Measurements from ENCODE around the gene HOXA5.
A peak's percentile ranks its signal among the peaks of the same experiment; 100 is the strongest.

Gene HOXA5

GRCh38 chr7:27124902-27125689 is 18.4 kb downstream of the HOXA5 start:
- TF ChIP-seq, protein P1, sequence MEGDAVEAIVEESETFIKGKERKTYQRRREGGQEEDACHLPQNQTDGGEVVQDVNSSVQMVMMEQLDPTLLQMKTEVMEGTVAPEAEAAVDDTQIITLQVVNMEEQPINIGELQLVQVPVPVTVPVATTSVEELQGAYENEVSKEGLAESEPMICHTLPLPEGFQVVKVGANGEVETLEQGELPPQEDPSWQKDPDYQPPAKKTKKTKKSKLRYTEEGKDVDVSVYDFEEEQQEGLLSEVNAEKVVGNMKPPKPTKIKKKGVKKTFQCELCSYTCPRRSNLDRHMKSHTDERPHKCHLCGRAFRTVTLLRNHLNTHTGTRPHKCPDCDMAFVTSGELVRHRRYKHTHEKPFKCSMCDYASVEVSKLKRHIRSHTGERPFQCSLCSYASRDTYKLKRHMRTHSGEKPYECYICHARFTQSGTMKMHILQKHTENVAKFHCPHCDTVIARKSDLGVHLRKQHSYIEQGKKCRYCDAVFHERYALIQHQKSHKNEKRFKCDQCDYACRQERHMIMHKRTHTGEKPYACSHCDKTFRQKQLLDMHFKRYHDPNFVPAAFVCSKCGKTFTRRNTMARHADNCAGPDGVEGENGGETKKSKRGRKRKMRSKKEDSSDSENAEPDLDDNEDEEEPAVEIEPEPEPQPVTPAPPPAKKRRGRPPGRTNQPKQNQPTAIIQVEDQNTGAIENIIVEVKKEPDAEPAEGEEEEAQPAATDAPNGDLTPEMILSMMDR (IDR thresholded peaks at IDR 0.05; ENCODE audit: low read depth, low read length), result no peak
- no peak overlapping the region for H3K4me3 ChIP-seq (ENCODE audit: low read depth, low read length)

- TF ChIP-seq, protein P1 (IDR thresholded peaks at IDR 0.05; ENCODE audit: low read depth, low read length), result no peak
- H3K4me3 ChIP-seq (ENCODE audit: low read depth, low read length), result peak overlapping the region; percentile 46
Observed at GRCh38 chr7:27124096-27124901, 19.2 kb downstream of the HOXA5 start.

GRCh38 chr7:27123477-27124053 is 19.9 kb downstream of the HOXA5 start:
- peak overlapping the region; percentile 46 for H3K4me3 ChIP-seq (ENCODE audit: low read depth, low read length)
- TF ChIP-seq, protein P1 (IDR thresholded peaks at IDR 0.05; ENCODE audit: low read depth, low read length), result no peak

GRCh38 chr7:27123007-27123476 is 20.4 kb downstream of the HOXA5 start:
- H3K4me3 ChIP-seq (ENCODE audit: low read depth, low read length), result peak overlapping the region; percentile 46
- TF ChIP-seq, protein P1 (IDR thresholded peaks at IDR 0.05; ENCODE audit: low read depth, low read length), result no peak

DNA sequence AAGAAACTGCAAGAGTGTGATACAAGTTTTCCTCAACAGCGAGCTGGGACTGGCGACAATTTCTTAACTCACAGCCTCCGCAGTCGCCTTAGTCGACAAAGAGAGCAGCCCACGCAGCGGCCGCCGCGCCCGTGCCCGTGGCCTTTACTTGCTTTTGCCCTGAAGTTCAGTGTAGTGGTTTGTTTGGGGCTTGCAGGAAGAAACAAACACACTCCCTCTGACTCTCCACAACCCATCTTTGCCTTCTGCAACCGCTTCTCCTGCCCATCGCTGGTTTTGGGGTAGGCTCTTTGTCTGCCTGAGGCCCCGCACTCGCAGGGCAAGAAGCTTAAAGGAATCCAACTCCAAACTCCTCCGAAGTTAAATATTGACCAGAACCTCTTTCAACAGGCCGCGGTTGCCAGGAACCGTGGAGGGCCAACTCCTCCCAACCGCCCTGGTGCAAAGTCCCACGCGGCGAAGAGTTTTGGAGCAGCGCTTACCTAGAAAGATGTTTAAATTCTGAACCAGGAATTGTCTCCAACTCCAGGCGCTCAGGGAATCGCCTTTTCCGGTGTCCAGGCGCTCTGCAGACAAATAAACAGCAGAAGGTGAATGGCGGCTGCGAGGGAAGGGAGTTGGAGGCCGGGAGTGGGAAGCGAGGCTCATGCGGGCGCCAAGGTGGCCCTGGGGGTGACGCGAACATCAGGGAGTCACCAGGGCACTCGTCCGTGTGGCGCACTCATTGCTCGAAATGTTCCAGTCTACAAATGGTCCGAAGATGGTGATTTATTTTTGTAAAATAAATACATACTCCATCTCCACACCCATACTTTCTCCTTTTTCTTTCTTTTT is 21.2 kb downstream of the HOXA5 start:
- TF ChIP-seq, protein P1 (IDR thresholded peaks at IDR 0.05; ENCODE audit: low read depth, low read length), result no peak
- H3K4me3 ChIP-seq (ENCODE audit: low read depth, low read length), result peak overlapping the region; percentile 46

GRCh38 chr7:27121684-27122076 is 21.8 kb downstream of the HOXA5 start:
- H3K4me3 ChIP-seq (ENCODE audit: low read depth, low read length), result peak overlapping the region; percentile 46
- TF ChIP-seq, protein P1 (IDR thresholded peaks at IDR 0.05; ENCODE audit: low read depth, low read length), result no peak

Data from WI38 (cell line).